Prostate gland (tissue), 2 donors: ENCODE measurements around the gene TAPBP.
"Not testable (repeated sequence)": the region's sequence is repeated elsewhere in the genome, so short reads cannot be mapped to it uniquely, and the experiment has no call there.

Experiments
- CTCF ChIP-seq, 4 experiments: fragments of 200-600 bp in 2 of 4; fragments of 450-650 bp in 2 of 4; sonication (generic) in 2 of 4; IDR thresholded peaks; 1 replicate in 3 of 4; 2 replicates in 1 of 4; pipeline ENCODE4 v1.5.1; 2016 to 2019; ENCODE audit warnings: antibody characterized with exemption in 4 of 4, mild to moderate bottlenecking in 2 of 4, moderate library complexity in 2 of 4
- POLR2A ChIP-seq: fragments of 450-650 bp; IDR thresholded peaks from one replicate; pipeline ENCODE4 v1.6.1; 2016; ENCODE audit warnings: antibody characterized with exemption, mild to moderate bottlenecking
- POLR2AphosphoS5 ChIP-seq: sonication (generic); formaldehyde crosslinking; IDR thresholded peaks from one replicate; pipeline ENCODE4 v1.6.1; 2017; ENCODE audit warnings: antibody characterized with exemption

- TF ChIP-seq CTCF (IDR thresholded peaks at IDR 0.05); POLR2A; POLR2AphosphoS5: not testable (repeated sequence)
Measured at GRCh38 chr6:33363486-33363885, 49.6 kb upstream of the TAPBP start.
